Mesothelial cell of epicardium (in vitro differentiated cells): ENCODE measurements around the gene CDHR1. TPM values are rescaled to one million over a fixed set of nuclear protein-coding genes. Genes with fewer than 3 reads are reported as not detected.

Experiments used
- DNase-seq, 2 experiments: peaks; one replicate each; pipeline ENCODE4 v3.0.0; 2021; ENCODE audit warnings: low spot score in 2 of 2; ENCODE audit not compliant: unreplicated experiment in 2 of 2
- H3K27ac Mint-ChIP-seq: 2 replicates; pipeline ENCODE4 v1.8.0; 2021; ENCODE audit warnings: mixed read lengths
- H3K27me3 Mint-ChIP-seq: 2 replicates; pipeline ENCODE4 v1.8.0; 2021; ENCODE audit warnings: low read depth, mixed read lengths
- H3K36me3 Mint-ChIP-seq: 2 replicates; pipeline ENCODE4 v1.8.0; 2021; ENCODE audit warnings: mixed read lengths
- H3K4me1 Mint-ChIP-seq: 2 replicates; pipeline ENCODE4 v1.8.0; 2021; ENCODE audit warnings: mixed read lengths
- H3K4me3 Mint-ChIP-seq: 2 replicates; pipeline ENCODE4 v1.8.0; 2021; ENCODE audit warnings: mild to moderate bottlenecking, moderate library complexity, mixed read lengths
- H3K9me3 Mint-ChIP-seq: 2 replicates; pipeline ENCODE4 v1.8.0; 2021; ENCODE audit warnings: mixed read lengths
- total RNA-seq: library from RNA; stranded (reverse); gene quantifications from 3 replicates; pipeline ENCODE4 v1.2.1, GENCODE V29; 2021
- TF ChIP-seq, protein P1 (sequence below): fragments of 200-600 bp; sonication (generic); IDR thresholded peaks from one replicate; pipeline ENCODE4 v1.5.0; 2021; ENCODE audit warnings: antibody characterized with exemption; ENCODE audit not compliant: unreplicated experiment

The CDHR1 gene
- total RNA-seq, 1 donor from 2014 or later: 0.25 TPM

DNA sequence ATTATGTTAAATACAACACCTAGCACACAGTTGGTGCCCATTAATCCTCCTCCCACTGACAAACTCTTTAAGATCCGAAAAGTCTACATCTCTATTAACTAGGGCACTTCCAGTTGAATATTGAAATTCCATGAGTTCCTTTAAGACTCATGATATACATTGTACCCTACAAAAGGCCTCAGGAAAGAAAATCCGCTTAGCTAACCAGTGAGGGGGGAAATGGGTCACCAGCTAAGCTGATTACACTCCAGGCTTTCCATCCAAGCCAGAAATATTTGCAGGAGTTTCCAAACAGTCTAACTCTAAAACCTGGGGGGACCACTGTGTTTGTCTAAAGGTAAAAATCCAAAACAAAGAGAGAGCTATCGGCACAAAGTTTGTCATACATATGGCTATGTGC lies 32.3 kb downstream of the CDHR1 start:
- DNase-seq: no peak
- Mint-ChIP-seq H3K27me3 (peaks cover 51% of the 10 kb centered on the region), H3K9me3 (no peaks in the 10 kb centered on the region), H3K4me3 (no peak overlapping the region), H3K36me3 (no peaks in the 10 kb centered on the region), H3K4me1 (no peaks in the 10 kb centered on the region), H3K27ac (no peak overlapping the region)
- TF ChIP-seq, protein P1, sequence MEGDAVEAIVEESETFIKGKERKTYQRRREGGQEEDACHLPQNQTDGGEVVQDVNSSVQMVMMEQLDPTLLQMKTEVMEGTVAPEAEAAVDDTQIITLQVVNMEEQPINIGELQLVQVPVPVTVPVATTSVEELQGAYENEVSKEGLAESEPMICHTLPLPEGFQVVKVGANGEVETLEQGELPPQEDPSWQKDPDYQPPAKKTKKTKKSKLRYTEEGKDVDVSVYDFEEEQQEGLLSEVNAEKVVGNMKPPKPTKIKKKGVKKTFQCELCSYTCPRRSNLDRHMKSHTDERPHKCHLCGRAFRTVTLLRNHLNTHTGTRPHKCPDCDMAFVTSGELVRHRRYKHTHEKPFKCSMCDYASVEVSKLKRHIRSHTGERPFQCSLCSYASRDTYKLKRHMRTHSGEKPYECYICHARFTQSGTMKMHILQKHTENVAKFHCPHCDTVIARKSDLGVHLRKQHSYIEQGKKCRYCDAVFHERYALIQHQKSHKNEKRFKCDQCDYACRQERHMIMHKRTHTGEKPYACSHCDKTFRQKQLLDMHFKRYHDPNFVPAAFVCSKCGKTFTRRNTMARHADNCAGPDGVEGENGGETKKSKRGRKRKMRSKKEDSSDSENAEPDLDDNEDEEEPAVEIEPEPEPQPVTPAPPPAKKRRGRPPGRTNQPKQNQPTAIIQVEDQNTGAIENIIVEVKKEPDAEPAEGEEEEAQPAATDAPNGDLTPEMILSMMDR: no peak

DNA sequence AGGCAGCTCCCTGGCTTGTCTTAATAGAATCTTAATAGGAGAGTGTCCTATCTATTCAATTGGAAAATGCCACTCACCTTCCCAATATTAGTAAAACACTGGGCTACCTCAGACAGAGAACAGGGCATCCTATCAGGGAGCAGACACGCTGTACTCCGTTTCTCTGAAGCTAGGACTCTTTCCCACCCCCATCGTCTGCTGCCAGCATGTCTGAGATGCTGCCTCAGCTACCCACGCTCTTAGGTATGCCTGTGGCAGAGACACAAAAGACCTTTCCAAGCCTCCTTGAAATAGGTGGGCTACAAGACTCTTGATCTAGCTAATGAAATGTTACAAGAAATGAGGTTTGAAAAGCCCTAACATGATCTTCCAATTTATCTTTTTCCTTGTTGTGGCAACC lies 33.5 kb downstream of the CDHR1 start:
- Mint-ChIP-seq H3K9me3 (no peaks in the 10 kb centered on the region), H3K4me3 (no peak overlapping the region), H3K36me3 (no peaks in the 10 kb centered on the region), H3K27me3 (peaks cover 51% of the 10 kb centered on the region), H3K27ac (no peak overlapping the region), H3K4me1 (no peaks in the 10 kb centered on the region)
- TF ChIP-seq, protein P1: no peak
- DNase-seq: no peak

DNA sequence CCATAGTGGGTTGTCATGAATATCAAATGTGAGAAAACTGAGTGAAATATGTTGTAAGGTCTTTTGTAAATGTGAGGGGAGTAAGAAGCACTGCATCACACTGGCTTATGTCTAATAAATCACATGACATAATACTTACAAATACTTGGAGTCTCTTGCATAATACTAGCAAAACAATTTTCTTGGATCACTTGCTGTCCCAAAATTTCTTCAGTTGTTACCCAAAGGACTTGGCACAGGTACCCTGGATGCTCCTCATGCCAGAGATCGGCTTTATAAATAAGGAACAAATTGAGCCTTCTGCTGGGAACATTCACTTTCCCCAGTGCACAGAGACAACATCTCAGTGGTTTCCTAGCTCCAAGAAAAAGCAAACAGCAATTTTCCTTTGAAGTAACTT lies 36.0 kb downstream of the CDHR1 start:
- DNase-seq: no peak
- TF ChIP-seq, protein P1: no peak
- H3K36me3 Mint-ChIP-seq: no peaks in the 10 kb centered on the region
- no peak overlapping the region for H3K4me3 Mint-ChIP-seq
- H3K9me3 Mint-ChIP-seq: no peaks in the 10 kb centered on the region
- H3K4me1 Mint-ChIP-seq: no peaks in the 10 kb centered on the region
- peaks cover 56% of the 10 kb centered on the region for H3K27me3 Mint-ChIP-seq
- no peak overlapping the region for H3K27ac Mint-ChIP-seq

- H3K27me3 Mint-ChIP-seq: peaks cover 61% of the 10 kb centered on the region
- no peaks in the 10 kb centered on the region for H3K9me3 Mint-ChIP-seq
- DNase-seq: no peak
- TF ChIP-seq, protein P1: no peak
- H3K27ac Mint-ChIP-seq: no peak overlapping the region
- H3K4me3 Mint-ChIP-seq: no peak overlapping the region
- no peaks in the 10 kb centered on the region for H3K36me3 Mint-ChIP-seq
- no peaks in the 10 kb centered on the region for H3K4me1 Mint-ChIP-seq
Observed at GRCh38 chr10:84232376-84232775, 38.0 kb downstream of the CDHR1 start.

GRCh38 chr10:84233940-84234339 lies 39.6 kb downstream of the CDHR1 start:
- H3K27ac Mint-ChIP-seq: no peak overlapping the region
- TF ChIP-seq, protein P1: no peak
- no peaks in the 10 kb centered on the region for H3K4me1 Mint-ChIP-seq
- no peak for DNase-seq
- H3K9me3 Mint-ChIP-seq: no peaks in the 10 kb centered on the region
- no peaks in the 10 kb centered on the region for H3K36me3 Mint-ChIP-seq
- H3K4me3 Mint-ChIP-seq: no peak overlapping the region
- peaks cover 66% of the 10 kb centered on the region for H3K27me3 Mint-ChIP-seq

DNA sequence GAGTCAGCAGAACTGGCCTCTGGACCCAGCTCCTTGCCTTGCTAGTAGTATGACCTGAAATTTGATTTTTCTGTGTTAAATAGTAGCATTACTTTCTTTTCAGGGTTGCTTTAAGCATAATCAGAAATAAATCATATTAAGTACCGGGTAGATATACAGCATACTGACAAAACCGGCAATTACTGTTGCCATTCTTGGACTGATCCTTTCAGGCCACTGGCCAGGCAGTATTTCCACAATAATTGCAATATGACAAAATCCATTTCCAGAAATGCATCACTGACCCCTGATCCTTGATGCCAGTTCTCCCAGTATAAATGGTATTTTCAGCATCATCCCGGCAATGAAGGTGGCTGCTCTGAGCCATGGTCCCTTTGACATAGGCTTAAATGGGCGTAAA lies 40.1 kb downstream of the CDHR1 start:
- no peak overlapping the region for H3K27ac Mint-ChIP-seq

More for the DNA sequence above, 40.1 kb downstream of the CDHR1 start:
- Mint-ChIP-seq H3K36me3 (no peaks in the 10 kb centered on the region), H3K9me3 (no peaks in the 10 kb centered on the region), H3K27me3 (peaks cover 66% of the 10 kb centered on the region), H3K4me3 (no peak overlapping the region), H3K4me1 (no peaks in the 10 kb centered on the region)
- no peak for DNase-seq
- TF ChIP-seq, protein P1: no peak
